ENCODE data around the gene TRIM66.

DNA sequence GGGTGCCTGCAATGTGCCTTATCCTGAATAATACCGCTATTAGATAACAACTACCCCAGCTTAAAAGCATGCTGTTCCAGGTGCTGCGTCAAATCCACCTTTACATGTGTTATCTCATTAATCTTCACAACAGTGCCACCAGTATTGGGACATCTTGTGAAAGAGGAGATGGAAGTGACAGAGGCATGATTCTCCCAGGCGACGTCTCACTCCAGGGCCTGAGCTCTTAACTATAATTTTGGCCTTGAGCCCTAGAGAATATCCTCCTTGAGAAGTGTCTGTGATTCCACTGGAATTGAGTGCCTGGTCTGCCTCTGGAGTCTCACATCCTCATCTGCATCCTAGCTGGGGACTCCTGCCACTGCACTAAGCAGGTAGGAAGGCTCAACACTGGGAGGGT is 43.9 kb upstream of the TRIM66 start:
- TF ChIP-seq CTCF (IDR thresholded peaks at IDR 0.05) (no peak), POLR2A (IDR thresholded peaks at IDR 0.05) (no peak)
